Activated T-helper 17 cell treated with anti-CD3 and anti-CD28 coated beads, Interleukin-2, amount 50 U/mL, for 72 hours (primary cell): Measurements from ENCODE around the gene SYP. TPM values are rescaled to one million over a fixed set of nuclear protein-coding genes. Genes with fewer than 3 reads are reported as not detected.

Source experiments
- ATAC-seq: fragments of 150-1000 bp; cut with Tn5 transposase; replicated peaks from 2 replicates; pipeline ENCODE4 v1.10.0; 2021; ENCODE audit warnings: mild to moderate bottlenecking, moderate library complexity
- H3K27ac Mint-ChIP-seq: one replicate; pipeline ENCODE4 v1.8.0; 2022; ENCODE audit warnings: mixed read lengths
- H3K27me3 Mint-ChIP-seq: one replicate; pipeline ENCODE4 v1.8.0; 2022; ENCODE audit warnings: mixed read lengths
- H3K36me3 Mint-ChIP-seq: one replicate; pipeline ENCODE4 v1.8.0; 2022; ENCODE audit warnings: low read depth, mild to moderate bottlenecking, mixed read lengths
- H3K4me1 Mint-ChIP-seq: one replicate; pipeline ENCODE4 v1.8.0; 2022; ENCODE audit warnings: mixed read lengths
- H3K4me3 Mint-ChIP-seq: one replicate; pipeline ENCODE4 v1.8.0; 2022; ENCODE audit warnings: mild to moderate bottlenecking, mixed read lengths
- H3K9me3 Mint-ChIP-seq: one replicate; pipeline ENCODE4 v1.8.0; 2022; ENCODE audit warnings: mixed read lengths
- total RNA-seq, 2 donors: library from RNA; stranded (reverse); gene quantifications; one replicate each; pipeline ENCODE4 v1.2.3, GENCODE V29; 2022

Gene SYP
- total RNA-seq, 2 donors from 2014 or later = 16.6 to 53.4 TPM

DNA sequence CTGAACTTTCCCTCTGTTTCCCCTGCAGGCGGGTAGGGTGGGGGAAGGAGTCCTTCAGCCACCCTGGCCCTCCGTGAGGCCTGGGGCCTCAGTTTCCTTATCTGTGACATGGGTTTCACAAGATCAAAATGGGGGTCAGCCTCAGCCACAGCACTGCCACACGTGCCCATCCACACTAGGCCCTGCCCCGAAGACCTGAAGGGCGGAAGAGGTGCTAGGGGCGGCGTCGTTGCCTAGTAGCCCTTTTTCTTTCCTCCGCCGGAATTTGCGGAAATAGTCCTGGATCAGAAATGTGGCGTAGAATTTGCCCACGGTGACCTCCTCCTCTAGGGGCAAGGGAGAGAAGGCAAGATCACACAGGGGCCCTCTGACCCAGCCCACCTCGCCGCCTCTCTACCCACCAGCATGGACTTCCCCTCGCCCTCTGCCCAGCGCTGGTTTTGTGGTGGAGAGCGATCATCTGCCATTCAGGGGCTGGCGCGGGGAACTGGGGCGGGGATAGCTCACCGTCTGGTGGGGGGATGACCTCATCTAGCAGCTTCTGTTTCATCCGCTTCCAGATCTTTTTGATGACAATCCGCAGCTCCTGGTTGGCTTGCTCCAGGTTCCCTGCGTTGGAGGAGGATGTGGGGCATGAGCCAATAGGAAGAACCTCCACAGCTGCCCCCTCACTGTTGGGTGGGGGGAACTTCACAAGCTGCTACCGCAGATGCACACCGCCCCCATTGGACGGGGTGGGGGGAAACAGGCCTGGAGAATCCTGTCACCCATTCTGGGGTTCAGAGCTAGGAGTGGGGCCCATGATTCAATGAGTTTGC is 9.7 kb upstream of the SYP start:
- Mint-ChIP-seq H3K4me1 (no peaks in the 10 kb centered on the region), H3K27ac (no peak overlapping the region), H3K36me3 (no peaks in the 10 kb centered on the region), H3K4me3 (no peak overlapping the region), H3K27me3 (no peaks in the 10 kb centered on the region), H3K9me3 (no peaks in the 10 kb centered on the region)
- no peak for ATAC-seq

DNA sequence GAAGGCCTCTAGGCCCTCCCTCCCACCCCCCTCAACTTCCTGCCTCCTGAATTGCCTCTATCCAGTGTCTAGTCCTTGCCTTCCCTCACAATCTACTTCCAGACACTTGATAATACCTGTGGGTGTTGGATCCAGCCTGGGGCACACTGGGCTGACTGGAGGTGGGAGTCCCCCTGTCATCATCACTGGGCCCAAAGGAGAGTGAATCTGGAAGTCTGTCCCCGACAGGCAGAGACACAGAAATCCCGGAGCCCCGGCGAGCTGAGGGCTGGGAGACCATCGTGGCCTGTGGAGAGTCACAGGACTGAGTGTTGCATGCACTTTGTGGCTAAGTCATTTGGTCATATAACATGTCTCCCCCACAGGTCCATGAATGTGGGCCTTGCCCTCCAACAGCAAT is 8.4 kb upstream of the SYP start:
- no peaks in the 10 kb centered on the region for H3K4me1 Mint-ChIP-seq
- H3K9me3 Mint-ChIP-seq = no peaks in the 10 kb centered on the region
- no peak for ATAC-seq

DNA sequence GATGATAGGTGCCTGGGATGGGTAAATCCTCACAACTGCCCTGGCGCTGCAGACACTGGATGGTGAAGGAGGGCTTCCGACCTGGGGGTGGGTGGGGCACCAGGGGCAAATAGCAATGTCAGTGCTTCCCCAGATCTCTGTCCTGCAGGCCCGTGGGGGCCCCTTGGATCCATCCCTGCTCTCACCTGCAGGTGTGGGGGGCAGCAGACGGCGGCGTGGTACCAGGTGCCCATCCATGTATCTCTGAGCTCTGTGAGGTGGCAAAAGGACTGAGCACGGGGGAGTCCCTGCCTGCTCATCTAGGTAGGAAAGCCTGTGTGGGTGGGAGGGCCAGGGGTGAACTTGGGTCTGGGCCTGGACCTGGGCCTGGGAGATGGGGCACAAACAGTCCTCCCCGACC is 6.5 kb upstream of the SYP start:
- Mint-ChIP-seq H3K9me3 (no peaks in the 10 kb centered on the region), H3K27me3 (no peaks in the 10 kb centered on the region), H3K27ac (no peak overlapping the region), H3K4me1 (no peaks in the 10 kb centered on the region), H3K36me3 (no peaks in the 10 kb centered on the region), H3K4me3 (no peak overlapping the region)
- no peak for ATAC-seq

More for the DNA sequence above, 8.4 kb upstream of the SYP start:
- Mint-ChIP-seq H3K36me3 (no peaks in the 10 kb centered on the region), H3K27me3 (no peaks in the 10 kb centered on the region), H3K4me3 (no peak overlapping the region), H3K27ac (no peak overlapping the region)

DNA sequence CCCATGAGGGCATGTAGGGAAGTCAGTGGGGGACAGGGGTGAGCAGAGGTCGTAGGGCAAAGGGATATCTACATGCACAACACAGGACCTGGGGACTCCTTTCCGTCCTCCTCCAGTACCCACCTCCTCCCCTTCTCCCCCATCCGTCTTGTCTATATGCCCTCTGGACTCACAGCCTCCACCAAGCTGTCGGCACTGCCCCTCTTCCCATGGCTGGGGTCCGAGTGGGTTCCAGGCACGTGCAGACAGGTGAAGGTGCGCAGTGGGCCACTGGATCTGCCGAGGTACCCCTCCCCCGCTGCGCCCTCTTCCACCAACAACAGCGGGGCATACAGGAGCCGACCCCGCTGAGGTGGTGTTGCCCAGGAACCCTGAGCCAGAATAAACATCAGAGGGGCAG is 5.5 kb upstream of the SYP start:
- H3K9me3 Mint-ChIP-seq = no peaks in the 10 kb centered on the region

DNA sequence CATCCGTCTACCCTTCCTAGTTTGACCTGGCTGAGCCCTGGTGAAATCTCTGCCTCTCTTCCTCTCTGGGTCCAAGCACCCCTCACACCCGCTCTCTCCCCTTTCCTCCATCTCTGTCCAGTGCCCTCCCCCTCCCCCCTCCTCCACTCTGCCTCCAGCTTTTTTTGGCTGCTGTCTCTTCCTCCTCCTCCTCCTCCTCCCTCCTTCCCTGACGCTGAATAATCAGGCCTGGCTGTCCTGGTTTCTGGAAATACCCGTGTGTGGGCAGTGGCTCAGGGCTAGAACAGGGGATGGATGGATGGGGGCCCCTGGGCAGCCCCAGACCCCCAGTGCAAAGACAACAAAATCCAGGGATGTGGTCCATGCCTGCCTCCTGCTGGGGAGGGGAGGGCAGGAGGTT is 4.7 kb upstream of the SYP start:
- H3K27me3 Mint-ChIP-seq = no peaks in the 10 kb centered on the region
- no peaks in the 10 kb centered on the region for H3K4me1 Mint-ChIP-seq
- H3K9me3 Mint-ChIP-seq = no peaks in the 10 kb centered on the region
- ATAC-seq = no peak
- no peak overlapping the region for H3K27ac Mint-ChIP-seq
- no peaks in the 10 kb centered on the region for H3K36me3 Mint-ChIP-seq
- H3K4me3 Mint-ChIP-seq = no peak overlapping the region

More for the DNA sequence above, 5.5 kb upstream of the SYP start:
- Mint-ChIP-seq H3K27ac (no peak overlapping the region), H3K36me3 (no peaks in the 10 kb centered on the region), H3K4me3 (no peak overlapping the region), H3K4me1 (no peaks in the 10 kb centered on the region), H3K27me3 (no peaks in the 10 kb centered on the region)
- ATAC-seq = no peak

DNA sequence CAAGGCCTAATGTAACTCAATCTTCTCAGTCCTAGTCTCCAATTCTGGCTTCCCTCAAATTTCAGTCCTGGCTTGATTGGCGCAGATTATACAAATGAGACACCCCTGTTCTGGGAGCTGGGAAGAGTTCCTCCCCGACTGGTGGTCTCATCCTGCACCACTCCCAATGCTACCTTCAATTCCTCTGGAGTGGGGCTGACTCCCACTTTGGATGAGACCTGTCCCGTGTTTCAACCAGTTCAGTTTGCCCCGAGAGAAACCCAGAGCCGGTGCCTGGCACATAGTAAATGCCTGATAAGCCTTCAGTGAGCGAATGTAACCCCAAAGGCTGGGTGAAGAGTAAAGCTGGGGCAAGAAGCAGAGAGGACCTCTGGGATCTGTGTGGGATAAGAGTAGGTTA is 4.0 kb upstream of the SYP start:
- H3K36me3 Mint-ChIP-seq = peaks cover 3% of the 10 kb centered on the region
- H3K27me3 Mint-ChIP-seq = no peaks in the 10 kb centered on the region
- H3K4me1 Mint-ChIP-seq = no peaks in the 10 kb centered on the region
- peak overlapping the region; percentile 66 for H3K27ac Mint-ChIP-seq
- no peak overlapping the region for H3K4me3 Mint-ChIP-seq
- ATAC-seq = no peak
- no peaks in the 10 kb centered on the region for H3K9me3 Mint-ChIP-seq

DNA sequence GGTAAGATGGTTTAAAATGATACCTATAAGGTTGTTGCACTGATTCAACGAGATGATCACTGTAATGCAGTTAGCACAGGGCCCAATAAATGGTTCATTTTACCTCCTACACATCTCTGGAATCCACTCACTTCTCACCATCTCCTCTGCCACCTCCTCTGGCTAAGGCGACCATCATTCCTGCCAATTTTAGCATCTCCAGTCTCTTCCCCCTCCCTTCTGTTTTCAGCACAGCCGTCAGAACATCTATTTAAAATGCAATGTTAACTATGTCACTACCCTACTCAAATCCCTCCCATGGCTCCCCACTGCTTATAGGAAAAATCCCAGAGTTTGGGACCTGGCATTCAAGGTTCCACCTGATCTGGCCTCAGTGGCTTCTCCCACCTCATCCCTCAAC is 3.5 kb upstream of the SYP start:
- no peaks in the 10 kb centered on the region for H3K9me3 Mint-ChIP-seq
- no peak overlapping the region for H3K4me3 Mint-ChIP-seq
- H3K27ac Mint-ChIP-seq = peak overlapping the region; percentile 66
- no peak for ATAC-seq
- H3K27me3 Mint-ChIP-seq = no peaks in the 10 kb centered on the region
- peaks cover 8% of the 10 kb centered on the region for H3K36me3 Mint-ChIP-seq
- peaks cover under 1% of the 10 kb centered on the region for H3K4me1 Mint-ChIP-seq

DNA sequence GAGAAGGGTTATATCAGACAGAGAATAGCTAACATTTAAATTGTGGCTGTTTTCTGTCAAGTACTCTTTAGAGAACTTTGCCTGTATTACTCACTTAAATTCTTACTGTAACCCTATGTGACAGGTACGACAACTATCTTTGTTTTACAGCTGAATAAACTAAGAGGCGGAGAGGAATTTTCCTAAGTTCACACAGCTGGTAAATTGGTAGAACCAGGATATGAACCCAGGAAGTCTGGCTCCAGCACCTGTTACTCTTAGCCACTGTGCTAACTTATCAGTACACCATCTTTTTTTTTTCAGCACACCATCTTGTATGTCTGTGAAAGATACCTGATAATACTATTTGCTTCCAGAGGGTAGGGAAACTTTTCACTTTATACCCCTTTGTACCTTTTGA is 2.0 kb upstream of the SYP start:
- H3K27ac Mint-ChIP-seq = no peak overlapping the region

DNA sequence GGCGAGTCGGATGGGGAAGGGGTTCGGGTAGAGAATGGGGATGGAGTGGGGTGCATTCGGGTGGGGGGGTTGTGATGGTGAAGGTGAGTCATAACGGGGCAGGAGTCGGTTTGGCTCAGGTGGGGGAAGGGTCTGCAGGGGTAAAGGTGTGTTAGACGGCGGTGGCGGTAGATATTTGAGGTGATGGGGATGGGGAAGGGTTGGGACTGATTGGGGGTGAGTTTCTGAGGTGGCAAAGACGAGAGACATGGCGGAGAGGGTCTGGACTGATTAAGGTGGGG is 738 bp downstream of the SYP start:
- Mint-ChIP-seq H3K4me1 (peaks cover 9% of the 10 kb centered on the region), H3K27me3 (no peaks in the 10 kb centered on the region), H3K27ac (peak overlapping the region; percentile 69), H3K36me3 (peaks cover 37% of the 10 kb centered on the region), H3K4me3 (peak overlapping the region; percentile 74), H3K9me3 (no peaks in the 10 kb centered on the region)
- no peak for ATAC-seq

More for the DNA sequence above, 2.0 kb upstream of the SYP start:
- no peak for ATAC-seq
- Mint-ChIP-seq H3K36me3 (peaks cover 17% of the 10 kb centered on the region), H3K27me3 (no peaks in the 10 kb centered on the region), H3K4me1 (peaks cover 9% of the 10 kb centered on the region), H3K4me3 (no peak overlapping the region), H3K9me3 (no peaks in the 10 kb centered on the region)

DNA sequence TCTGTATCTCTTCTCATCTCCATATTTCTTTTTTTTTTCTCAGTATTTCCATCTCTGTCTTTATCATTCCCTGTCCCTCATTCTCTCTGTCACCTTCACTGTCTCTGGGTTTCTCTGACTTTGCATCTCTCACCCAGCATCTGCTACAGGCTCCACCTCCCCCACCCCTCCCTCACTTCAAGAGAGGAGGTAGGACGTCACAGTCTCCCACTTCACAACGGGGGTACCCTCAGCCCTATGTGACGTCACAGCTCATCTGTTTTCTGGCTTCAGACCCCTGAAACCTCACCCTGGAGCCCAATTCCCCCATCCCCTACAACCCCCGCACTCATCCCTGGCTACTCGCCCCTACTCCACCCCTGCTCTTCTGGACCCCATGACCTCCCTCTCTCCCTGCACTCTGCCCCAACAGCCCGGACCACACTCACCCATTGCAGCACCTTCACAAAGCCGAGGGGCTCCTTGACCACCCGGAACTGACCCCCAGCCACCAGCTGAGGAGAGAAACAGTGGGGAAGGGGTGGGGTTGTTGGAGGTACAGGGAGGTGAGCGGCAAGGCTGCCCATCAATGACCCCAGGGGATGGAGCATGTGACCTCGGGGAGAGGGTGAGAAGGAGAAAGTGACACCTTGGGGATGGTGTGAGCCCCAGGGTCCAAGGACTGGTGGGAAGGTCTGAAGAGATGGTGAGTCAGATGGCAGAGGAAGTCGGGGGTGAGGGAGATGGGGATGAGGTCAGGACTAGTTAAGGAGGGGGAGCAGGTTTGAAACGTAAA is 1.3 kb downstream of the SYP start:
- Mint-ChIP-seq H3K36me3 (peaks cover 42% of the 10 kb centered on the region), H3K27ac (peak overlapping the region; percentile 69), H3K4me3 (peak overlapping the region; percentile 74), H3K4me1 (peaks cover 13% of the 10 kb centered on the region), H3K9me3 (no peaks in the 10 kb centered on the region), H3K27me3 (no peaks in the 10 kb centered on the region)
- ATAC-seq = peak; percentile 48

DNA sequence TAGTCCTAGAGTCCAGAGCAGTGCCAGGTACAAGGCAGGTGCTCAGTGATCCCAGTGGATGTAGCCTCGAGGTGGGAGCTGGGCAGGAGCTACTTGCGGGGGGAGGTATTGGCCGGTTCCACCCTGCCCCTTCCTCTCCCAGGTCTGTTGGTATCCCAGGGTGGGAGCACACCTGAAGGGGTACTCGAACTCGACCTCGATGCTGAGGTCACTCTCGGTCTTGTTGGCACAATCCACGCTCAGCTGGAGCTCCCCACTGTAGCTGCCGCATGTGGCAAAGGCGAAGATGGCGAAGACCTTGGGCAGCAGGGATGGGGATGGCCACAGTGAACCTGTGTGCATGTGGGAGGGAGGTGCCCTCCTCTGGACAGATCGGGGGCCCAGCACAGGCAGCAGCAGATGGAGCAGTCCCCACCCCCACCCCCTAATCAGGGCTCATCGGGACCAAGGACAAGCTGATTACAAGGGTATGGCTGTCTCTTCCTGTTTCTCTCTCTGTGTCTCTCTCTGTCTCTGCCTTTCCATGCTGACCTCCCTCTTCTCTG is 2.4 kb downstream of the SYP start:
- Mint-ChIP-seq H3K4me3 (peak overlapping the region; percentile 74), H3K27me3 (no peaks in the 10 kb centered on the region), H3K9me3 (no peaks in the 10 kb centered on the region), H3K36me3 (peaks cover 53% of the 10 kb centered on the region), H3K27ac (peak overlapping the region; percentile 69), H3K4me1 (peaks cover 21% of the 10 kb centered on the region)
- no peak for ATAC-seq

DNA sequence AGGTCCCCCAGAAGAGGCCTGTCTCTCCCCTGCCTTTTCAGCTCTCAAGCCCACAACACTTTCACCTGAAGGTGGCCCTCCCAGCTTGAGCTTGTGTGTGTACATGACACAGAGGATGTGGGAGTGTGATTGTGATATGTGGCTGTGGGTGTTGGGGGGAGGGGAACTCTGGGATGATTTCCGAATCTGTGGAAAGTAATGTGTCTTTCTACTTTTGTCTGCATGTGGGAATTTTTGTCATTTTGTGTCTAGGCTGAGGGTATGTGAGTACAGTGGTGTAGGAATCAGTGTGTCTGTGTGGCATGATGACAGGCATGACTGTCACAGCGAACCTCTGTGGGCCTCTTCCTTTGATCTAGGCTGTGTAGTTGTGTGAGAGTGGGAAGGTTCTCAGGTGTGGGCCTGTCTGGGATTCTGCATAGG is 6.4 kb downstream of the SYP start:
- Mint-ChIP-seq H3K4me3 (peak overlapping the region; percentile 90), H3K9me3 (no peaks in the 10 kb centered on the region), H3K27me3 (no peaks in the 10 kb centered on the region), H3K36me3 (peaks cover 62% of the 10 kb centered on the region), H3K4me1 (peaks cover 24% of the 10 kb centered on the region), H3K27ac (peak overlapping the region; percentile 73)
- ATAC-seq = no peak

DNA sequence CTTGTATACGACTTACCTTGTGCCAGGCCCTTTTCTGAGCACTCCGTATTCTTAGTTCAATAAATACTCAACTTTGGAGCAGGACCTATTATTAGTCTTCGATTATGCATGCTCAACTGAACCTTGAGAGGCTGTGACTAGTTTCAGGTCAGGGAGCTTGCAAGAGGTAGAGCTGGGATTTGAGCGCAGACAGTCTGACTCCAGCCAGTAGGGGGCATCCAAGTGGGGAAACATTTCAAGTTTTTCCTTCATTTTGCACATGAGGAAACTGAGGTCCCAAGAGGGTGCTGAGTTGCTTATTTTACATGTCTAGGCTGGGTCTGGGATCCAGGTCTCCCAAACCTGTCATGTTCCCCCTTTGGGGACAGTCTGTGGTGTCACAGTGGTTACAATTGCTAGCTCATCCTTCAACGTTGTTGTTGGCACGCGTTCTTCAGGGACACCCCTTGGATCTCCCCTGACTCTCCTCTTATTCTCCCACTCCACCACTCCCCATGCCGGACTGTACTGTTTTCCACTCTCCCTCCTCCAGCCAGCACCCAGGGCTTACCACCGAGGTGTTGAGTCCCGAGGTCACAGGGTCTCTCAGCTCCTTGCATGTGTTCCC is 7.2 kb downstream of the SYP start:
- Mint-ChIP-seq H3K9me3 (no peaks in the 10 kb centered on the region), H3K4me1 (peaks cover 16% of the 10 kb centered on the region), H3K27ac (peak overlapping the region; percentile 73), H3K36me3 (peaks cover 55% of the 10 kb centered on the region), H3K4me3 (peak overlapping the region; percentile 90), H3K27me3 (no peaks in the 10 kb centered on the region)
- no peak for ATAC-seq

DNA sequence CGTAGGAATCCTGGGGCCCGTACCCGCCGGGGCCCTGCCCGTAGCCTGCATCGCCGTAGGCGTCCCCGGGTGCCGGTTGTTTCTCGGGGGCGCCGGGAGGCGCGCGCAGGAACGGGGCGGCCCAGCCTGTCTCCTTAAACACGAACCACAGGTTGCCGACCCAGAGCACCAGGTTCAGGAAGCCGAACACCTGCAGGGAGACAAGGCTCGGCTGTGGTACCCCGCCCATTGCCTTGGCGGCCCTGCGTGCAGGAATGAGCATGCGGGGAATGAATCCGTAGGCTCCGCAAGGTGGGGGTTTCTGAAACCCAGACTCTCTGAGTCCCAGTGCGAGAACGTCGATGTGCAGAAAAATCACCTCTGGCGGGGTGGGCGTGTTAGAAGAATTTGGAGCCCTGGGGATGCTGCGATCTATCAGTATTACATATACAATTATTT is 8.4 kb downstream of the SYP start:
- Mint-ChIP-seq H3K4me3 (peak overlapping the region; percentile 90), H3K27me3 (no peaks in the 10 kb centered on the region), H3K9me3 (no peaks in the 10 kb centered on the region), H3K36me3 (peaks cover 51% of the 10 kb centered on the region), H3K4me1 (peaks cover 15% of the 10 kb centered on the region), H3K27ac (peak overlapping the region; percentile 91)
- no peak for ATAC-seq
